GM19238 (cell line): ENCODE results near the gene PYROXD2.
"Not testable (repeated sequence)": the region's sequence is repeated elsewhere in the genome, so short reads cannot be mapped to it uniquely, and the experiment has no call there.

ENCODE experiments used
- DNase-seq: peaks from one replicate; pipeline ENCODE4 v3.0.0; 2011; ENCODE audit warnings: low spot score; ENCODE audit not compliant: insufficient read length

The PYROXD2 gene

DNA sequence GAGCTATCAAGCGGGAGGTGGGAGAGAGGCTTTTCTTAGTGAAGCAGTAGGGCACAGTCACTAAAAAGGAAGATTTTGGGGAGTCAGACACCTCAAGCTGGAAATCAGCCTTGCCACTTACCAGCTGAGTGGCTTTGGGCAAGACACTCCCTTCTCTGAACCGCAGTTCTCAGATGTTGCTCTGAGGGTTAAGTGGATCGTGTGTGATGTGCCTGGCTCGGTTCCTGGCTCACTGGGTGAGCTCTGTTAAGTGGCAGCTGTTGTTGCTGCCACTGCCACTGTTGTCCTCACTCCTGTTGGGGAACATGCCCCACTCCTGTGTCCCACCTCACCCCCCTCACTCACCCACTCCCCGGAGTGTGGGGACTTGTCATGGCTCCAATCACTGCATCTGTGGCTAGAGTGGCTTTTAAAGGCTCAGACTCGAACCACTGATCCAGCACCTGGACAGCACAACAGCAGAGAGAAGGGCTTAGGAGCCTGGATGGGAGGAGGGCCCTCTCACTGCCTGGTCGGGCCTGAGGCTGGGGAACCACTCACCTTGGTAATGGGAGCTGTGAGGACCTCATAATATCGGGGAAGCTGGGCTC is 20.0 kb downstream of the PYROXD2 start:
- no peak for DNase-seq

DNA sequence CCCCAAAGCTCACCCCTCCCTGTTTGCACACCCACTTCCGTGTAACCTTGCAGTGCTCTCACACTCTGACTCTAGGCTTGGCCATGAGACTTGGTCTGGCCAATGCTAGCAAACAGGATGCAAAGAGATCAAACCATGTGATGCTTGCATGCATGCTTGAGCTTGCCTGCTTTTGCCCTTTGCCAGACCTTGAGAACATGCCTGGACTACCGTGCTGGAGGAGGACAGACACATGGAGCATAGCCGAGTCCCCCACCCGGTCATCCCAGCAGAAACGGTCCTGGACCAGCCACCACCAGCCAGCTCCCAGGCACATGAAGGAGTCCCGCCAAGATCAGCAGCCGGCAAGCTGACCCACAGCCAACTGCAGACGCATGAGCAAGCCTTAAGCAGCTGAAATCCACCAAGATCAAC is 23.4 kb downstream of the PYROXD2 start:
- no peak for DNase-seq

DNA sequence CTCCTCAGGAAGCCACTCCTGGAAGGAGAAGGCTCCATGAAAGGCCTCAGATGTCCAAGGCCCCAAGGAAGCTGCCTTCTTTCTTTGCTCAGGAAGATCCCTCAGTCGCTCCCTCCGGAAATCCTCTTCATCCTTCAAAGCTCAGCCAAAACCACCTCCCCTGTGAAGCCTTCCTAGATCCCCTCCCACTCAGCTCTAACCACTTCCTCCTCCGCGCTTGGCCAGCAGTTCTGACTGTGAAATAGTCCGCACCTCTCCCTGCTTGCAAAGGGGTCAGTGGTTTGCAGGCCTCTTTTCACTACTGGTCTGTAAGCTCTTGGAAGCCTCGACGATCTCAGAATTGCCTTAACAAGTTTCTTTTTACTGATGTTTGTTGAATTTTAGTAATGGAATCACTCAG is 23.9 kb downstream of the PYROXD2 start:
- no peak for DNase-seq

DNA sequence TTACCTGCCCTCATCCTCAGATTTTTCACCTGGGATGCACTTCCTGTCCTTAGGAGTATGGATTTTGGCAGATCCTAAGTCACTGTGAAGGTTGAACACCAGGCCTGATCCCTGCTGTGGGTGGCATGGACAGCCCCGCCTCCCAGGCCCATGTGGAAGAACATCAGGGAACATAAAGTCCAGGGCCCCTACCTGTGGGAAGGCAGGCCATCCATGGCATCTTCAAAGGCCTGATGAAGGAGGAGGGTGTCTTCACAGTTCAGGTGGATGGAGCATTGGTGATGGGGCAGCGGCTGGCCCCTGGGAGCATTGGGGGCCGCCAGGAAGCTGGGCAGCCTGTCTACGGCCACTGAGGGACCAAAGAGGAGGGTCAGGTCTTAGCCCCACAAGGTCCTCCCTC is 24.6 kb downstream of the PYROXD2 start:
- no peak for DNase-seq

DNA sequence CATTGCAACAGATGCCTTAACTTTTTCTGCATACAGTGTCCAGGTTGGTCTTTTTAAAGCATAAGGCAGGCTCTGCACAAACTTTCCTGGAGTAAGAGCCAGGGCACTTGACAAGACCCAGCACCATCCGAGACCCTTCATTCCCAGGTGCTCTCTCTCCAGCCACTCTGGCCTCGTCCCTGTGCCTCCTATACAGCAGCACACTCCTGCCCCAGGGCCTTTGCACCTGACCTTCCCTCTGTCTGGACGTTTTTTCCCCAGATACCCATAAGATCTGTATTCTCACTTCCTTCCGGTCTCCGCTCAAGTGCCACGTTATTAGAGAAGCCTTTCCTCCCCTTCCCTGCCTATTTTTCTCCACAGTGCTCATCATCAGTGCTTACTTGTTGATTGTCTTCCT is 25.6 kb downstream of the PYROXD2 start:
- DNase-seq, result no peak

DNA sequence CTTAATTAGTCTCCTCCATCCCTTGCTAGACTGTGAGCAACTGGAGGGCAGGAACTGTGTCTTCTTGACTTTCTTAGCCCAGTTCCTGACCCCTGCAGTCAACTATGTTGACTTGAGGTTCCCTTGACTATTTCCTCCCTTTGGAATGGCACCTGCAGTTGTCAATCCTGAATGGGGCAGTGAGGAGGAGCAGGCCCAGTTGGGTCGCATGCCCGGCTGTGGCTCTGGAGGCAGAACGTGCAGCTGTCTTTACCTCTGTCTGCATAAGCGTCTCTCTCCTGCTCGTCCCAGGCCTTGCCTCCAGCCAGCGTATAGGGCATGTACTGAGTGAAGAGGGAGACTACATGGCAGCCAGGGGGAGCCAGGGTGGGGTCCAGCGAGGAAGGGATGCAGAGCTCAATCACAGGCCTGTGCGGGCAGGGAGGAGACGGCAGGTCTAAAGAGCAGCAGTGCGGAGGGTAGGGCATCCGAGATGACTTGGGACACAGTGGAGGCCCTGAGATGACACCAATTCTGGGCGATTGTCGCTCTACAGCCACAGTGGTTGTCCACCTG is 26.8 kb downstream of the PYROXD2 start:
- no peak for DNase-seq

DNA sequence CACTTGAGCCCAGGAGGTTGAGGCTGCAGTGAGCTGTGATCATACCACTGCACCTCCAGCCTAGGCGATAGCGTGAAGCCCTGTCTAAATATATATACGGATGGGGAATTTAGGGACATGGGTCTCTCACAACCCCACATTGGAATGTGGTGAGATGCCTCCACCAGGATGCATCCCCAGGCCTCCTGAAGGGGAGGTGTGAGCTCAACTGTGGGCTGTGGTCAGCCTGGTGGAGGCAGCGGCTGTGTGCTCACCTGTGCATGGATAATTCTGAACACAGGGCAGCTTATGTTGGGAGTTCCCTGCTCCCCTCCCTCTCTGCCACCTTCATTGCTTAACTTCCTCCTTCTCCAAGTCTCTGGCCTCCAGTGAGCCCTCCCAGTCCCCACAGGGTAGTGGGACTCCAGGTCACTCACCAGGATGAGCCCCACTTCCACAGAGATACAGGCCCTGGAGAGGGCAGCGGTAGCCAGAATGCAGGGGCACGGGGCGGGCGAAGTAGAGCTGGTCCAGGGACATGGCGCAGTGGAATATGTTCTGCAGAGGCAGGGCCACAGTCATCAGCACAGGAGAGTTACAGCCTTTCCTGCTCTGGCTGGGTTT is 30.4 kb downstream of the PYROXD2 start:
- DNase-seq, result no peak

DNA sequence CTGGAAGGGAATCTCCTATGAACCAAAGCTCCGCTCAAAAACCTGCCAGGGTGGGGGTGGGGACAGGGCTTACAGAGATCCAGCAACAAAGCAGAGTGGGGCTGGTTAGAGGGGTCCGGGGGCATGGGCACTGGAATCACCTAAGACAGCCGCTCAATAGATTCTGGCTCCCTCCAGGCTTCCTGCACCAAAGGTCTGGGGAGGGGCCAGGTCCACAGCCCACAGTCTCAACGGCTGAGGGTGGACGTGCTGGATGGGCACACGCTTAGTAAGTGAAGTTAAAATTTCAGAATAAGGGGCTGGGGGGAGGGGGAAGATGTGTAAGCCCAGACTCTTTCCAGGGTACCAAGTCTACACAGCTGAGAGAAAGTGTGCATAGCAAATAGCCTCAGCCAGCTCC is 31.1 kb downstream of the PYROXD2 start:
- no peak for DNase-seq

DNA sequence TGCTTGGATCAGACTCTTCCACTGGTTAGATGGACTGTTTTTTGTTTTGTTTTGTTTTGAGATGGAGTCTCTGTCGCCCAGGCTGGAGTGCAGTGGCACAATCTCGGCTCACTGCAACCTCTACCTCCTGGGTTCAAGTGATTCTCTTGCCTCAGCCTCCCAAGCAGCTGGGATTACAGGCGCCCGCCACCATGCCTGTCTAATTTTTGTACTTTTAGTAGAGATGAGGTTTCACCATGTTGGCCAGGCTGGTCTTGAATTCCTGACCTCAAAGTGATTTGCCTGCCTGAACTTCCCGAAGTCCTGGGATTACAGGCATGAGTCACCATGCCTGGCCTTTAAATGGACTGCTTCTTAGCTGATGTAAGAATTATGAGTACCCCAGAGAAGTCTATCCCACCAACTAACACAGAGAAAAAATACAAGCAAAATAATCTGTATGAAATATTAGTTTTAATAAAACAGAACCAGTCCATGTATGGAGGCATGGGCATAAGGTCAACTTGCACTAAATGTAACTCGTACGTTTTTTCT is 31.8 kb downstream of the PYROXD2 start:
- DNase-seq, result not testable (repeated sequence)

DNA sequence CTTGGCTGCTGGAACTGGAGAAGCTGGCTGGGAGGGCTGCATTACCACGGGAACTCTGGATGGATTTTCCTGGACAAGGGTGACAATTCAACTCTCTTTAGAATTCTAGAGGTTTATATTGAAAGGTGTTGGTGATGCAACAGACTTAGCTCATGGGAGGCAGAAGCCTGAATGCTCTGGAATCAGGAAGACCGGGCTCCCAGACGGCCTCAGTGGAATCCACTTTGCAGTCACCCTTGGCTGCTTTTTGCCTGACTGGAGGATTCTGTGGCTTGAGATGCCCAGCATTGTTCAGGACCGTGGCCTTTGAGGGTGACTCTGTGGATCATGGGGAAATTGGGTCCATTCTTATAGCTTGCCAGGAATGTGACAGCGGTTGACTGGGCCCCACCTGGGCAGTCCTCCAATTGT is 32.3 kb downstream of the PYROXD2 start:
- no peak for DNase-seq

DNA sequence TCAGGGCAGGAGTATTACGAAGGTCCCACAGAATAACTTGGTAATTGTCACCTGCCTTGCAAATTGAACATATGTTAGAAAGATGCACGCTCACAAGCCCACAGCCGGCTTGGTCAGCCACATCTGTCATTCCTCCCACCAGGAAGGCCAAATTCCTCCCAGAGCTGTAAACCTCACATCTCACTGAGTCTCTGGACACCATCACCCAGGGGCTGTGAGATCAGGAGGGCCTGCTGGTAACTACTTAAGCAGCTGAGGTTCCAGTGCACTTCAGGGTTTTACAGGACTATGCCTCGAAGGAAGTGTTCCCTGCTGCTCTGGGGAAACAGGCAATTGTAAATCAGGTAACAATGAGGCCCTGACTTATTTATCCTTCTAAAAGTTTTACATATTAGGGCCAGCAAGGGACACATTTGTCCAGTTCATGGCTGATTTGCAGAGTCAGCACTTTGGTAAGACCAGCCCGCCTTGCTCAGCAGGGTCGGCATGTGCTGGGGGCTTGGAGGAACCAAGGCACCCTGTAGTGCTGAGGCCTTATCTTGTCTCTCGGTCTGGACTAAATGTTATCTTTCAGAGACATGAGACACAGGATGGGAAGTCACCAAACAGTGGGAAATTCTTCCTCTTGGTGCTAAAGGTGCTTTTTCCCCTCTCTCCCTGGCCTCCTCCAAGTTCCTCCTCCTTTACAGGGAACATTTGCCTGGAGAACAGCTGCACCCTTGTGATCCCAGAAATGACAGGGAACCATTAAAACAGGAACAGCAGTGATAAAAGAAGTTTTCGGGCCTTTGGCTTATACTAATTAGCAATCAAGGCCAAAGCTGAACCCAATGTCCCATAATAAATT is 34.3 kb downstream of the PYROXD2 start:
- no peak for DNase-seq

DNA sequence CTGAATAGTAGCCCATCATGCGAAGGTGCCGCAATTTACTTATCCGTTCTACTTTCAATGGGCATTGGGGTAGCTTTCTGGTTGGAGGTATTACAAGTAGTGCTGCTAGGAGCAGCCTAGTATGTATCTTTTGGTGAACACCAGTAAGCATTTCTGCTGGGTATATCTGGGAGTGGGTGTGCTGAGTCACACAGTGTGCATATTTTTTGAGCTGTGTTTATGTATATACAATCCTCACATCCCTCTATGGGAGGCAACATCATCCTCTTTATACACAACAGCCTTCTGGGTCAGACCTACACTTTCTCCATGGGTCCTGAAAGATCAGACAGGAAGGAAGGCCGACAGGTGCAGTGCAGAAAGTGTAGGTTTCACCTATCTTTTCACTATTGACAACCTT is 36.3 kb downstream of the PYROXD2 start:
- DNase-seq, result no peak

DNA sequence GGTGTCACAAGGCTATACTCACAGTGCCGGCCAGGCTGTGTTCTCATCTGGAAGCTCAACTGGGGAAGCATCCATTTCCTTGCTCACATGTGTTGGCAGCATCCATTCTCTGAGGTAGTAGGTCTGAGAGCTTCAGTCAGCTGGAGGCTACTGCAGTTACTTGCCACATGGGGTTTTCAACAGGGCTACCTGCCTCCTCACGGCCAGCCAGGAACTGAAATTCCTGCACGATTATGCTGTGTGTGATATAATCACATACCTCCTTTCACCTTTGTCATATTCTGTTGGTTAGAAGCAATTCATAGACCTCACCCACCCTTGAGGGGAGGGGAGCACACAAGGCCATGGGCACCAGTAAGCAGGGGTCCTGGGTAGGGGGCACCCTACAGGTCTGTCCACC is 37.4 kb downstream of the PYROXD2 start:
- no peak for DNase-seq

DNA sequence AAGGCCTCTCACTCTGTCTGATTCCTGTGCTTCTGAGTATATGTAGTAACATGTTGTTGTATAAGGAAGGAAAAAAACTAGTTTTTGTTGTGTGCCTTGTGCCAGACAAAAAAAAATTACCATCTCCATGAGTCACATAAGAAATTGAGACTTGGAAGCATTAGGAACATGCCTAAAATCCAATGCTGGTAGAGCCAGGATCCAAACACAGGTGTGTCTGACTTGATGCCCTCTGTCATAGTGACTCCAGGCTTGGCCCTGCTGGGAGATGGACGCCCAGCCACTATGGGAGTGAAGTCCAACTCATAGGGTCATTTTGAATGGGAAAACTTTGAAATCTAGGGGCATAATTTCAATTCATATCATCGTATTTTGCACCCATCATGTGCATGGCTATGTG is 38.0 kb downstream of the PYROXD2 start:
- no peak for DNase-seq

DNA sequence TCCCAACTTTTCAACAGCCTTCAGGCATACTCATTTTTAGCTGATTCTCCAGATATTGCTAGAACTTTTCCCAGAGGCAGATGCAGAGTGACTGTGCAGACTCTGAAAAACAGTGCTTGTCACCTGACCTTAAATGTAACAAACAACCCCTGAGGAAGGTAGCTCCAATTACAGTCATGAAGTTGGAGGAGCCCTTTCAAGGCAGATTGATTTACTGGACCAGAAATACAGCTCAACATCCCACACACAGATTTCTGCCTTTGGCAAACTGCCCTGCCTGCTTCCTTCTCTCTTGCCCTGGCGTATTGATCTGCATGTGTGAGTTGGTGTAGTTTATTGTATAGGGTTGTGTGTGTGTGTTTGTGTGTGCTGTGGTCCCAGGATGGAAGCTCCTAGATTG is 38.5 kb downstream of the PYROXD2 start:
- DNase-seq, result no peak

DNA sequence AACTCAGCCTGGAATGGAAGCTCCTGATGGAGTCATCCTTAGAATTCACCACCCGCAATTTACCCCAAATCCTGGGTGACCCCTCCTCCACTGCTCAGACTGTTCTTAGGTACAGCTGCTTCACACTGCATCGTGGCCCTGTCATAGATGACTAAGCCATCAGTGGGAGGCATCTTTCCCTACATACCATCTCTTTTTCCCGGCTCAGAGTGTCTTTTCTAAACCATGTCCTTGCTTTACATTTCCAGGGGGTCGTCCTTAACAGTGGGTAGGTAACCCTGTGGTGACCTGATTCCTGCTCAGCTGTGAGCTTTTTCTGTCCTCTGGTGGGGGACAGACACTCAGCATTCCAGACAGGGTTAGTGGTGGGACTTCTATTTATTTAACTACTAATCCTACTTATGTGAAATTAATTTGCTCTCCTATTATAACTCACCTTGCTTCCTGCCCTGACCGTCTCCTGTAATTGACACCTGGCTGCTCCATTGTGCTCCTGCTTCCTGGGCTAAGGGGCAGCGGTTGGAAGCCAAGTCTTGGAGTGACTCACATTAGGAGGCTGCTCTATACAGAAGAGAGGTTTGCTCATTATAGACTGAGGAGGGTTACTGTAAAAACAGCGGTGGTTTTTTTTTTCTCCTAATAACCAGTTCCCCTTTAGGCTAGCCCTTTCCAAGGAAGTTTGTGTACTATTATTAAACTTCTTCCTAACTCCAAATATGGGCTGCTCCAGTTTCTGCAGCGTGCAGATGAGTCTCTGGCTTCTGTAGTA is 40.6 kb downstream of the PYROXD2 start:
- no peak for DNase-seq

DNA sequence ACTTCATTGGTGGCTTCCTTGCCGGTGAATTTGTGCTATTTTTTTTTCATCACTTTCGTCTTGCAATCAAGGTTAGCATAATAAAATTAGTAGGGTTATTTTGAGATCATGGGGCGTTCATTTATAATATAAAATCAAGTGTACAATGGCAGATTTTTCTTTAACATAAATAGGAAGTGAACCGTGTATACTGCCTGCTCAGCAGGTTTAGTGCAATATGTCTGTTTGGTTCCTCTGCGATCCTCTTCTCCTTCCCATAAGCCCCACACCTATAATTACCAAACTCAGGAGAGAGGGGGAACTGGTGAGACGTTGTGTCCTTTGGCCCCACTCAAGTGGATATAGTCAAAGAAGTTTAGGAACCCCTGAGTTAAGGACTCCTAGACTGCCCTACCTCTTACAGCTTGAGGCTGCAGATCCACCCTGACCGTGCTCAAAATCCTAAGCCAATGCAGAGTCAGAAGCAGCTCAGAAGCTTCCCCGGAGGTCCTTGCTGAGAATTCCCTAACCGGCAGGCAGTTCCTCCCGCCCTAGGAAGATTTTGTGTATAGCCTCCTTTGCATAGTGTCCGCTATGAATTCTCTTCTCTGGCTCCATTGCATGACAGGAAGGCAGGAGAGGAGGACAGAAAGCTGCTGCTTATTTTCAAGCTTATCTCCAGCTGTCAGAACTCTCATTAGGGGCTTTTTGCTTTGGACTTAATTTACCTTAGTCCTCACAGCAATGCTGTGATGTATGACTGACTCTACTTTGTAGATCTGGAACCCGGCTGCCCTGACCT is 41.5 kb downstream of the PYROXD2 start:
- DNase-seq, result no peak

DNA sequence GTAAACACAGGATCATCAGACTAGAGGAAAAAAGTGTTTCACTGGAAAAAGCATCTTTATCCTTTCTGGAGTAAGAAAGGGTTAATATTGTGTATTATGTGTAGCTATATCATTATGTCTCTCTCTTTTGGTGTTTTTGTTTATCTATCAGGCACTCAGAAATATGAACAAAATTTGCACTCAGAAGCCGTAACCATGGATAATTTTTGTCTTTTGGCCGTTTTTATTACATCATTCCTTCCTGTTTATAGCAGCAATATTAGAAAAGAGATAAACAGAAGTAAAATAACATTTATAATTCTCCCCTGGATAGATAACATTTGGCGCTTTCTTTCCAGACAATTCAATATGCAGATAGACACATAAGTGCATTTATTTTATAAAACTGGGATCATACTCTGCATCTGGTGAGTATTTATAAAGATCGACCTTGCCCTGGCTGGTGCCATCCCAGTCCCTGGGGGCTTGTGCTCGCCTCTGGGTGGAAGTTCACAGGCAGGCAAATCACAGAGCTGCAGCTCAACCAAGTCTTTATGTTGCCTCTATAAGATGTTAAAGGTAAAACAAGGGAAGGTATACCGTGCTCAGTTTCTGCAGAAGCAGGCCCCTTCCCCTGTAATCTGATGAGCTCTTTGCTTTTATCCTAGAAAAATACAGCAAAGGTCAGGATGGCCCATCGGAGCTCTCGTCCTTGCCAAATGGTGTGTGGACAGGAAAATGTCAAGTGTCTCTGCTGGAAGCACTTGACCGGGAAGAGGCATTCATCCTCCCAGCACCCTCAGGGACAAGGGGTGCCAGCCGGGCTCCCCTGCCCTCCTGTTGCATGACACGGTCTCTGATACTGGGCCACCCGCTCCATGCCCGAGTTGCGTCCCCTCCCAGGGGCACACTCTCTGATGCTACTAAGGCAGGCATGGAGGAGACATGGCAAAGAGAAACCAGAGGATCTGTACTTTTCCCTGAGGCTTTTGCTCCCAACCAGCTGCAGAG is 43.9 kb downstream of the PYROXD2 start:
- no peak for DNase-seq

DNA sequence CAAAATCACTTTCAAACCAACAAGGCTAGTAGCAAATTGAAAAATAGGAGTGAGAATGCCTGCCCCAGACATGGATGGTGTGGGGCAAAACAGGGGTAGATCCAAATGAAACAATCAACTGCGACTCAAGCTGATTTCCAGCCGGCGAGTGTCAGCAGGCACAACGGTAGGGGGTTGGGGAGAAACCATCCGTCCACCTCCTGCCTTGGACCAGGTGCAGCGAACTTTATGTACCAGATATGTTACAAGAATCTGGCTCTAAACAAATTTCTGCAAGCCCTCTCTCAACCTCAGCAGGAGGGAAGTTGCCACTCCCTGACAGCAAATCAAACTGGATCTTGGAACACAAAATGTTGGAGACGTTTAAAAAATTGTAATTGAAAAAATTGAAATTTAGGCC is 45.2 kb downstream of the PYROXD2 start:
- DNase-seq, result no peak
